NOMO-1 (cell line): ENCODE data around the gene NFATC4.
"Not testable (repeated sequence)": the region's sequence is repeated elsewhere in the genome, so short reads cannot be mapped to it uniquely, and the experiment has no call there.

Source experiments
- DNase-seq, 2 experiments: peaks; one replicate each; lab custom pipeline; 2025; ENCODE audit not compliant: unreplicated experiment in 2 of 2; lab: John Stamatoyannopoulos, UW

Gene NFATC4

DNA sequence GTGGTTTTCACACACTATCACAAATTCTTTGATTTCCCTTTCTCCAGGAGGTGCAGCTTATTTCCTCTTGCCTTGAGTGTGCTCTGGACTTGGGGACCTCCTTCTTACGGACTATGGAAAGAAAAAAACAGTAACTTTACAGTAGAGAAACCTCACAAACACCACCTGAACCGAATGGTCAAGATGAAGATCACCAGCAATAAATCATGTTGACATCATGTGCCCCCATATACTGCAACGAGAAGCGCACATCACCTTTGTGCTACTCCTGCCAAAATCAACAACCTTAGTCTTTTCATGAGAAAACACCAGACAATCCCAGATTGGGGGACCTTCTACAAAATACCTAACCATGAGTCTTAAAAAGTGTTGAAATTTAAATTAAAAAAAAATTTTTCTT lies 17.5 kb downstream of the NFATC4 start:
- DNase-seq = no peak

DNA sequence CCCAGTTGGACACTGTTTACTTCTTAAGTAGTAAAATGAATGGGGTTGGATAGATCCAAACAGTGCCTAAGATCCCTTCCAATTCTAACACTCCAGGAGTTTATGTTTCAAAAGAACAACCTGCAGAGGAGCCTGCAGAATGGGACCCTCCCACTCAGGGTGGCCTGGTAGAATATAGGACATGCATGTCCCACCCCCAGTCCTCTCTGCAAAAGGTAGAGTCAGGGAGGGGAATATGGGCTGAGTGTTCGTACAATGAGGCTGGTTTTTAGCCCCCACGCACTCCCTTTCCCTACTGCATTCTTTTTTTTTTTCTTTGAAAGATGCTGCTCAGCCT lies 19.0 kb downstream of the NFATC4 start:
- no peak for DNase-seq

DNA sequence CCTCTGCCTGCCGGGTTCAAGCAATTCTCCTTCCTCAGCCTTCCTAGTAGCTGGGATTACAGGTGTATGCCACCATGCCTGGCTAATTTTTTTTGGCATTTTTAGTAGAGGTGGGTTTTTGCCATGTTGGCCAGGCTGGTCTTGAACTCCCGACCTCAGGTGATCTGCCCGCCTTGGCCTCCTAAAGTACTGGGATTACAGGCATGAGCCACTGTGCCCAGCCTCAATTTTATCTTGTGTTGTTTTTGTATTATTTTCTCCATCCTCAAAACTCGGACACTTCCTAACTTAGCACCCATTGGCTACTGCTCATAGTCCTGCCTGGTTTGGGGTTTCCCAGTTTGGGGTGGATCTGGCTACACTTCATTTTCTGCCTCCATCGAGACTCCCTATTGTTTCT lies 19.6 kb downstream of the NFATC4 start:
- DNase-seq = not testable (repeated sequence)

DNA sequence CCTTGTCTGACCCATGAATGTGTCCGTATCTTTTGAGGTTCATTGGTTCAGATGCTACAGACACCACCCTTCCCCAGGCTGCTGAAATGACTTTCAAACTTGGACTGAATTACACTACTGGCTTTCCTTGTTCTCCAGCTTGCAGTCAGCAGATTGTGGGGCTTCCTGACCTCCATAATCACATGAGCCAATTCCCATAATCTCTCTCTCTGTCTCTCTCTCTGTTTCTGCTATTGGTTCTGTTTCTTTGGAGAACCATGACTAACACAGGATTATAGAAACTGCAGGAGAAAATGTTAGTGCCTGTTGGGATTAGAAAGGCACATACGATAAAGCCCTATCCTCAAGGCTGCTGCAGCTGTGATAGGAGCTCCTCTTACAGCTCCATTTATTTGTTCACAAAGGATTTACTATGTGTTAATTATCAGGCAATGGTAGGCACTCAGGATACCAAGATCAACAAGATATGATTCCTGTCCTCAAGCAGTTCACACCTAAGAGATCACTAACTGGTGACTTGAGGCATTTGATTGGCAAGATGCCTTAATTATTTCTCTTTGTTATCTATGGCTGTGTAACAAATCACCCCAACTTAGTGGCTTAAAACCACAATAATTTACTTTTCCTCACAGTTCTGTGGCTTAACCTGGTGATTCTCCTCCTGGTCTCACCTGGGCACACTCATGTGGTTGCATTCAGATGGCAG lies 20.6 kb downstream of the NFATC4 start:
- no peak for DNase-seq

DNA sequence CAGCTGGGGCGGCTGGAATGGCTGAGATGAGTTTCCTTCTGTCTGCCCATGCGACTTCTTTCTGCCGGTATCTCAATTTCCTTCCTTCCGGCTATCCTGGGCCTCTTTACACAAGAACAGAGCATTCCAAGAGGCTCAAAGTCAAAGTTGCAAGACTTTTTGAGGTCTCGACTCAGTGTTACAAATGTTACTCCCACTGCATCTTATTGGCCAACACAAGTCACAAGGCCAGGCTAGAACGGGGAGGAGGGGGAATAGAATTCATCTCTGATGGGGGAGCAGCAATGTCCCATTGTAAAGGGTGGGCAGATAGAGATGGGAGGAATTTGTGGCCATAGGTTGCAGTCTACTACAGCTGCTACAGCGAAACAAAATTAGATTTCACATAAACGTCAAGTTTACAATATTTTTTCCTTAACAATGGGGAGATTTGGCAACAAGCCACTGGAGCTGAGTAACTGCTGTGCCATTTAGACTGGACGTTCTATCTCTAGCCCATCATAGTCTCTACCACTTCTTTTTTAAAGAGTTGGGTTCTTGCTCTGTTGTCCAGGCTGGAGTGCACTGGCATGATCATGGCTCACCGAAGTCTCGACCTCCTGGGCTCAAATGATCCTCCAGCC lies 21.4 kb downstream of the NFATC4 start:
- no peak for DNase-seq

DNA sequence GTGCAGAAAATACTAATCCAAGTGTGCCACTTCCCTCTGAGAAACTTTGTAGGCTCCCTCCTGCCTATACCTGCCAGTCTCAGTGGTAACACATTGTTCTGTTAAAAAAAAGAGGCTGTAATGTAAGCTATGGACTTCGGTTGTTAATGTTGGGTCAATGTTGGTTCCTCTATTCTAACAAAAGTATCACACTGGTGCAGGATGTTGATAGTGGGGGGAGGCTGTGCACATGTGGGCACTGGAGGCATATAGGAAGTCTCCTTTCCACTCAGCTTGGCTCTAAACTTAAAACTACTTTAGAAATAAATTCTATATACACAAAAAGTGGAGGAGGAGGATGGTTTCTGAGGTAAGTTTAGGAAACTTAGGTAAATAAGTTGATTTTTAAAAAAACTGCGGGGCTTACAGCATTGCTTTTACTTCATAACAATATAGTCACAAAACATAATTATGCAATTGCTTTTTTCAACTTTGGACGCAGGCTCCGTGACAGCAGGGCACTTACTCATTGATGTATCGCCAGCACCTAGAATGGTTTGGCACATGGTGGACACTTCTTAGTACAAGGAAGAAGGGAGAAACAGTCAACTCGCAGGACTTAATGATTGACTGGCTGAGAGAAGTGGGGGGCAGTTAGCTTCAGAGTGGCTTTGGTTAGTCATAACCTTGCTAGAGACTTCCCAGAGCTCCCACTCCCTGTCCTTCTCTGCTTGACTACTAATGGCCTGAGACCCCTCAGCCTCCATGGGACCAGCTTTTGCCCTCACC lies 22.9 kb downstream of the NFATC4 start:
- peak; percentile 13 to 27 for DNase-seq

DNA sequence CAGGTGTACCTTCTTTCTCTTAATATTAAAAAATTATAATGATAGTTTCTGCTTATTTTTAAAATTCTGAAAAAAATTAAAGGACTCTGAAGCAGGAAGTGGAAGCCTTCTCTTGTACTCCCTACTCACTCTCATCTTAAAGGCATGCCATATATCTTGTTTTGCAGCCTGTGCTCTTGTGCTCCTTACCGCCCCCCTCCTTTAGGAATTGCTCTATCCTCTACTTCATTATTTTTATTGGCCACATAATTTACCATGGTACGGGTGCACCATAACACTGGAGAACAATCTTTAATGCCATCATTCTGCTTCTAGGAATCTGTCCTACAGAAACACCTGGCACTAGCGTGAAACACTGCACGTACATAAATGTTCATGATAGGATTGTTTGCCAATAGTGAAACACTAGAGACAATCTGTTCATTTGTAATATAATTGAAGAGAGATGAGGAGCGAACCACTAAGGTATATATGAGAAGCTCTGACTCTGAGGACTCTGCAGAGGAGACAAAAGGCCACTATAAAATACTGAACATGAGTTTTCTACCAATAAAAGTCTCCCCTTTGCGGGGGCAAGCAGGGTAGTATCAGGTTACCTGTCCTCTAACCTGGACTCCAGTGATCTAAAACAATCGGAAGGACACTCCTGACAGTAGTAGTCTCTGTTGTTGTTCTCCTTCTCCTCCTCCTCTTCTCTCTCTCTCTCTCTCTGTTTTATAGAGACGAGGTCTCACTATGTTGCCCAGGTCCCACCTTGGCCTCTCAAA lies 24.5 kb downstream of the NFATC4 start:
- DNase-seq = no peak

DNA sequence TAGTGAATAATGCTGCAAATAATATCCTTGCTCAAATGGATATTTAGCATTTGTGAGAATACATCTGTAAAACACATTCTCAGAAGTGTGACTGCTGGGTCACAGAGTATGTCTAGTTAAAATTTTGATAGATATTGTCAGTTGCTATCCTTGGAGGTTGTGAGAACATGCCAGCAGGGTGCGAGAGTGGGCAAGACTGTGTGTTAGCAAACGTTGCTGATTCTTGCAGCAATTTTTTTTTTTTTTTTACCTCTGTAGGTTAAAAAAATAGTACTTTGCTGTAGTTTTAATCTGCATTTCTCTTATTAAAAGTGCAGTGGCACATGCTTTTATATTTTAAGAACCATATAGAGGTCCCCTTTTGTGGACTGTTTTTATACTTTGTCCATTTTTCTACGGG lies 26.3 kb downstream of the NFATC4 start:
- DNase-seq = no peak

DNA sequence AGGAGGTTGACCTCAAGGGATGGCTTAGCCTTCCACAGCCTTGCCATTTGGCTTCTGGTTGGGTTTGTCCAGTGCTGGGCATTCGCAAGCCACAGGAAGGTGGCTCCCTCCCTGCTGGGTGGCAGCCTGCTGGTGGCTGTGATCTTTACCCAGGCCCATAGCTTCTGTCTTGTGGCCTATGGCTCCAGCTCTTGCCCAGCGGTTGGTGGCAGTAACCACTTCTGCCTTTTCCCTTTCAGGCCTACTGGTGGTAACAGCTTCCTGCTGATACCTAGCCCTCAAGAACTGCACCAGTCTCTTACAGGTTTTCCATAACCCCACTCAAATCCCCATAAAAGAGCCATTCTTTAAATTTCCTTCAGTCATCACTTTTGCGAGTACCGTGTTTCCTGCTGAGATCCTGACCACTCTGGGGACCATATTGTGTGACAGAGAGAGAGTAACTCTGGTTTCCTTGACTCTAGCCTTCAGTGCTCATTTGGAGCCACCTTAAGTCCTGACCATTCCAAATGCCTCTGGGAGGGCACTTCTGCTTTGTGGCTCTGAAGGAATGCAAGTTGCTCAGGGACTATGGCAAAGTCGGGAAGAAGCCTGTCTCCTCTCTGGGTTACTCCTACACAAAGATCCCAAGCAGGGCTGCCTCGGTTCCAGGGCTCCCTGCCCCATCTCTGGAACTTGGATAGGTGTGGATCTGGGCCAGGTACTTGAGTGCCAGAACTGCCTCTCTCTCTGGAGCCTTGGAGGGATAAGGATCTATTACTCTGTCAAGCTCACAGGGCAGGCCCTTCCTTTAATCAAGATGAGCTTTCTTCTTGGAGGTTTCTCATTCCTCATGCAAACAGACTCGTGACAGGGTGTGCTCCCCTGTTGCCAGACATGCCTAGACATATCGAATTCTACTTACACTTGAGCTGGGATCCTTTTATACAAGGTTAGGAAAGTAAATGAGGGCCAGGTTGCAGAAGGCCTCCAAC lies 27.9 kb downstream of the NFATC4 start:
- DNase-seq = peak; percentile 20 to 64

DNA sequence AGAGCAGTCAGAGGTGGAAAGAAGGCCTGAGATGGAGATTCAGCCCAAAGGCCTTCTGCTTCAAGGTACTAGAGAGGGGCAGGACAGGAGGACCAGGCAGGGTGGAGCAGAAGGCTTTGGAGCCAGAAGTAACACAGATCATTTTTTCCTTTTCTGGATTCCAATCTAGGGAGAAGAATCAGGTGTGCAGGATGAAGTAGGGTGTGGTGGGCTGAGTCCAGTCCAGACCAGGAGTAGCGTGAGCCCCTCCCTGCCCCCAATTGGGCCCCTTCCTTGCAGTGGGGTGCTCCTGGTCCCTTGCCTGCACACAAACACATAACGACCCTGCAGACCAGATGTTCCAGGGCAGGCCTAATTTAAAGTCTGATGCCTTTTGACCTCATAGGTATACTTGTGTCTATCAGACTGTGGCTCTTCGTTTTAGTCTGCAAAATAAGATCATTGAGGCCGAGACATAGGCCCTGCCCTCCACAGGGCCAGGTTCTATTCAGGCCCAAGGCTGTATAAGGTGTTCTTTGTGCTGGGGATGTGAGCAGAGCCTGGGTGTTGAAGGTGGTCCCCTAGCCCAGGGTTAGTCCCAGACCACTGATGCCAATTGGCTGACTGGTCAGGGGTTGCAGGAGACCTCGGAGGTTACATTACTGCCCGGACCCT lies 29.8 kb downstream of the NFATC4 start:
- DNase-seq = no peak

DNA sequence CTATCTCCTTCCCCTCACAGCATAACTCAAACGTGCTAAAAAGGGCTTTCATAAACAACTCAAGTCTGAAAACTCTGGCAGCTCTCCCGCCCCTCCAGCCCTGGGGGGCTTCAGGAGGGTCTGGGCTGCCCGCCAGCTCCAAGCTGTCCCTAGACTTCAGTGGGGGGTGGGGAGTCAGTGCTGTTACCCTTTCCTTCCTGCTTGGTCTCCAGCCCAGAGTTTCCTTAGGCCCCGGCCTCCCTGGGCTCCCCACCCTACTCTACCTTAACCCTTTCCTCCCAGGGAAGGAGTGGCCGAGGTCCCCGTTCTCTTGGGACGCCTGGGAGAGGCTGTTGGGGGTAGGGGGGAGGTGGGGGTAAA lies 30.3 kb downstream of the NFATC4 start:
- no peak for DNase-seq

DNA sequence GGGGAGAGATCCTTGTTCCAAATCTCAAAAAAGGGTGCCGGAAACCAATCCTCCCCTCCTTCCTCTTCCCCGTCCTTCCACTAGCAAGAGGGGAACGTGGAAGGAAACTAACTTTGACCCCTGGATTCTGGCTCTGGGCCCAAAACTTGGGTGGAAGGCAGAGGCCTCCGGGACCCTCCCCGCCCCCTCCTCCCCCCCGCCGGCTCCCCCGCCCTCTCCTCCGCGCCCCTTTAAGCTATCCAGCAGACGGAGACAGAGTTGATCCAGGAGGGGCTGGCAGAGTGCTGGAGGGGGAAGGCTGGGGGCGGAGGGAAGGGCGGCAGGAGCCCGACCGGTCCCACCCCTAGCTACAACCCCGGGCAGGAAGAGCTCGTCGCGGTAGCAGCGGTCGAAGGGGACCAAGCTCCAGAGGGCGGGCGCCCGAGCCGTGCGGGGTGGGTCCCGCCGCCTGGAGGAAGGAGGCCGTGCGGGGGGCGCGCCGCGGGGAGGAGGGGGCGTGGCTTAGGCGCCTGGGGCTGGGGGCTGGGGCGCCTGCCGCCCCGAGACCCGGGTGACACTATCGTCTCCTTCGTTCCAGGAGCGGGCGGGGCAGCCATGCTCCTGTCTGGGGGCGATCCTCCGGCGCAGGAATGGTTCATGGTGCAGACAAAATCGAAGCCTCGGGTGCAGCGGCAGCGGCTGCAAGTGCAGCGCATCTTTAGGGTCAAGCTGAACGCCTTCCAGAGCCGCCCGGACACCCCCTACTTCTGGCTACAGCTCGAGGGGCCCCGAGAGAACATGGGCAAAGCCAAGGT lies 30.9 kb downstream of the NFATC4 start, which contains the start of gene NYNRIN:
NYNRIN (plus strand) TSS at position 351 of the 794 bp plus-strand sequence; CDS start at position 595, 244 bp downstream.
- no peak for DNase-seq

DNA sequence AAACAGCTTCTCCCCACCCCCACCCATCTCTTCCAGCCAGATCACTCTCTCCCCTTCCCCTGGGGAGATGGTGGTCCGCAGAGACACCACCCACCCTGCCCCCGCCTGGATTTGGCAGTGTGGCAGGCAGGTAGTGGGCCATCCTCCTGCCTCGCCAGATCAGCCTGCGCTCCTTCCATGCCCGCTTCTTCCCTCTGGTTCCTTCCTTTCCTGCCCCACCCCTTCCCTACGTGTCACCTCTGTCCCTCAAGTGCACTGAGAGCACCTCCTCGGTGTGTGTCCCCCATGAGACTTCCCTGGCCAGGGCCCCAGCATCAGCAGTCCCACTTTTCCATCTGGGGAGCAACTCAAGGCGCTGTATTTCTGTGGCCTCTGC lies 31.5 kb downstream of the NFATC4 start:
- no peak for DNase-seq

DNA sequence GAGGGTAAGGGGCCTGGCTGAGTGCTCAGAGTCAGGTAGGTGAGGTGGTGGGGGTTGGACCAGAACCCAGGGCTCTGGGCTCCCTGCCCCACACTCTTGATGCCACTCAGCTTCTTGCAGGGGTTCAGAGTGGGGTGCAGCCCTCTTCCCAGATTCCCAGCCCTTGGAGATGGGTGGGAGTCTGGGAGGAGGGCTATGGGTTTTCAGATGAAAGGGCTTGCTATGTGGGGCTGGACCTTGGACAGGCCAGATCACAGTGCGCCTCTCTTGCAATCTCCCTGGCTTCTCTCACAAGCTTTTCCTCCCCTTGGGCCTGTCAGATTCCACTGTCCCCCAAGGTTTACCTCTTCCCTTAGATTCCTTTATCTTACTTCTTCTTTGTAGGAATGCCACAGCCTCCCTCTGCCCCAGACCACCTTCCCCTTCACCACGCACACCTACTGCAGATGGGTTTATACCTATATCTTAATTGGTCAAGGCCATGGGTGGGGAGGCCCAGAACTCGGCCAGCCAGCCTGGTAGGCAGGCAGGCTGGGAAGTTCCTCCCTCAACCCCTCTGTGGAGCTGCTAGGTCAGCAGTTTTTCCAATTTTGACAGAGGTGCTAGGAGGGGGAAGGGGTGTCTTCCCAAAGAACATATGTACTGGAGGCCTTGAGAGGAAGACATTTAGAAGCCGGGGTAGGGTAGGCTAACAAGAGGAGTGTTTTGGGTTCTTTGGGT lies 32.2 kb downstream of the NFATC4 start:
- DNase-seq = no peak

DNA sequence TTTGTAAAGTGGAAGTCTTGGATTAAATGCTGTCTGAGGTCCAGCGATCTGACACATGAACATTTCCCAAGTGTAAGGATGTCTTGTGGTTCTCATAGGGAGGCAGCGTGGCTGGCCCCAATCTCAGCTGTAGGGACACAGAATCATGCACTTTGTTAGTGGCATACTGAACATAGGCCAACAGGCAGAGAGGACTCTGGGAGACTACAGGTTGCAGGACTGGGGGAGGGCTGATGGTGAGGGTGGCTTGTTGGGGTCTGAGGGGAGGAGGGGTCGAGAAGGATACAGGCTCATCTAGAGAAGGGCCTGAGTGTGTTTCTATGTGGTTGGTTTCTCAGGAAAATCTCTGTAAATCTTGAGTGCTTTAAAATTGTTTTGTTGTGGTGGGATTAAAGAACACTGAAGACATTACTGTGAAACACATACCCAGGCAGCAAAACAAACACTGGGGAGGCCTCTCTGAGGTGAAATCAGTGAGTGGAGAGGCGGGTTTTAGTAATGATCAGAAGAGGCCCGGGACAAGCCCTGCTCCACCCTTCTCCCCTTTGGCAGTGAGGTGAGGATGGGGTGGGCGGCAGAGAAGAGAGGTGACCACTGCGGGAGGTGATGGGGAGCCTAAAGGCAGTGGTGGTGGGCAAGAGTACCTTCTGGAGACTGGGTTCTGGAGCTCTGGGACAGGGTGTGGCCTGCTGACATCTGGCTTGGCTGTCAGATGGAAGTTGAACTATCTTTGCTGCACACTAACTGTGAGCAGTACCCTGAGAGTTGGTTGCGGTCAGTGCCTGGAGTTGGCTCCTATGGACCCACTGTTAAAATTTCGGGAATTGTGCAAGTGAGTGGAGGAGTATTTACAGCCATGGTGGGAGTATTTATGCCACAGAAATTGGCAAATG lies 34.1 kb downstream of the NFATC4 start:
- DNase-seq = no peak

DNA sequence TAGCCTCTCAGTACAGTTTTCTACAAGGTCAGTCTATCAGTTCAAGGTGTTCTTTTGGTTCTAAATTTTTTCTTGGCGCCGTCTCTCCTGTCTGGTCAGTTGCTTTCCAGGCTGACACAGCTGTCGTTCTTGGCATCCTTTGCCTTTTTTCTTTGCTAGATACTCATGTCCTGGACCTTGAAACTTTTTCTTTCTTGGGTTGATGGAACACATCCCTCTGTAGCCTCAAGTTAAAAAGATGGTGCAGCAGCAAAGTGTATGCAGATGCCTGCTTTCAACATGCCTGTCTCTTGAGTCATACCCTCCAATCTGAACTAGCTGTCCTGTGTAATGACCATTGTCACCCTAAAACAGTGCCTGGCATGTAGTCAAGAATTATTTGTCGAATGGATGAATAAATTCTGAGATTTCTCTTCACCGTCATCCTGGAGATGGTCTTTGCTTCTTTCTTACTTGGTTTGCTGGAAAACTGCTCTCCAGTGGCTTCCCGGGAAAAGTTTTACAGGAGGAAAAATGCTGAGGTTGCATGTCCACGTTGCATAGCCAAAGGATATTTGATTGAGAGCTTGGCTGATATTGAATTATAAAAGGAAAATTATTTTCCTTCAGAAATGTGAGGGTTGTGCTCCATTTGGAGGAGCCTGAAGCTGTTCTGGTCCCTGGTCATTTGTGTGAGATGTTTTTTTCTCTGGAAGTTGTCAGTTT lies 35.5 kb downstream of the NFATC4 start:
- no peak for DNase-seq

DNA sequence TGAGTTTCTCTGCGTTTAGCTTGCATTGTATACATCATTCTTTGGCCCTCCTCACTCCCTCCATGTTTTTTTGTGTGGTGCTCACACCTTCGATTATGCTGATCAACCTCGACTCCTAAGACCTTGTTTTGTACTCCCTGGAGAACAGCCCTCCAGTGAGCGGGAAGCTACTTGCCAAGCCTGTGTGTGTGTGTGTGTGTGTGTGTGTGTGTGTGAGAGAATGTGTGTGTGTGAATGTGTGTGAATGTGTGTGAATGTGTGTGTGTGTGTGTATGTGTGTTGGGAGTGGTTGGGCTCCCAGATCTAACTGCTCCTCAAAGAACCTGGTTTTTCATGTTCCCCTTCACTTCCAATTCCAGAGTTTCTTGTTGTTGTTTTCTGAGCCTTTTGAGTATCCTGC lies 36.8 kb downstream of the NFATC4 start:
- no peak for DNase-seq
